ENCODE results near the gene COL12A1.

Gene COL12A1

GRCh38 chr6:75084872-75085381, 120.9 kb downstream of the COL12A1 start:
- no peak for DNase-seq (ENCODE audit: low read depth)
- no peak overlapping the region for H3K4me3 ChIP-seq (ENCODE audit: low read depth, low read length)
- no peak for TF ChIP-seq CTCF (IDR thresholded peaks at IDR 0.05; ENCODE audit: low read depth, low read length, missing control alignments)

- no peak for TF ChIP-seq CTCF (IDR thresholded peaks at IDR 0.05; ENCODE audit: low read depth, low read length, missing control alignments)
- no peak overlapping the region for H3K4me3 ChIP-seq (ENCODE audit: low read depth, low read length)
- no peak for DNase-seq (ENCODE audit: low read depth)
Measured at GRCh38 chr6:75084018-75084417, 121.8 kb downstream of the COL12A1 start.

- no peak for TF ChIP-seq CTCF (IDR thresholded peaks at IDR 0.05; ENCODE audit: low read depth, low read length, missing control alignments)
- DNase-seq (ENCODE audit: low read depth): no peak
Measured at GRCh38 chr6:75081921-75082320, 123.9 kb downstream of the COL12A1 start.

GRCh38 chr6:75081047-75081446, 124.8 kb downstream of the COL12A1 start:
- TF ChIP-seq CTCF (IDR thresholded peaks at IDR 0.05; ENCODE audit: low read depth, low read length, missing control alignments): no peak
- no peak for DNase-seq (ENCODE audit: low read depth)
- no peak overlapping the region for H3K4me3 ChIP-seq (ENCODE audit: low read depth, low read length)

More at GRCh38 chr6:75081921-75082320, 123.9 kb downstream of the COL12A1 start:
- H3K4me3 ChIP-seq (ENCODE audit: low read depth, low read length): no peak overlapping the region

- no peak overlapping the region for H3K4me3 ChIP-seq (ENCODE audit: low read depth, low read length)
- DNase-seq (ENCODE audit: low read depth): no peak
- no peak for TF ChIP-seq CTCF (IDR thresholded peaks at IDR 0.05; ENCODE audit: low read depth, low read length, missing control alignments)
Measured at GRCh38 chr6:75079589-75079988, 126.3 kb downstream of the COL12A1 start.

GRCh38 chr6:75077701-75078100, 128.2 kb downstream of the COL12A1 start:
- TF ChIP-seq CTCF (IDR thresholded peaks at IDR 0.05; ENCODE audit: low read depth, low read length, missing control alignments): no peak
- DNase-seq (ENCODE audit: low read depth): no peak
- no peak overlapping the region for H3K4me3 ChIP-seq (ENCODE audit: low read depth, low read length)

- no peak for TF ChIP-seq CTCF (IDR thresholded peaks at IDR 0.05; ENCODE audit: low read depth, low read length, missing control alignments)
- no peak for DNase-seq (ENCODE audit: low read depth)
- H3K4me3 ChIP-seq (ENCODE audit: low read depth, low read length): no peak overlapping the region
Measured at GRCh38 chr6:75076009-75076408, 129.8 kb downstream of the COL12A1 start.

Measured in GM12864 (cell line).